ENCODE results near the gene ARHGAP1.

The ARHGAP1 gene

DNA sequence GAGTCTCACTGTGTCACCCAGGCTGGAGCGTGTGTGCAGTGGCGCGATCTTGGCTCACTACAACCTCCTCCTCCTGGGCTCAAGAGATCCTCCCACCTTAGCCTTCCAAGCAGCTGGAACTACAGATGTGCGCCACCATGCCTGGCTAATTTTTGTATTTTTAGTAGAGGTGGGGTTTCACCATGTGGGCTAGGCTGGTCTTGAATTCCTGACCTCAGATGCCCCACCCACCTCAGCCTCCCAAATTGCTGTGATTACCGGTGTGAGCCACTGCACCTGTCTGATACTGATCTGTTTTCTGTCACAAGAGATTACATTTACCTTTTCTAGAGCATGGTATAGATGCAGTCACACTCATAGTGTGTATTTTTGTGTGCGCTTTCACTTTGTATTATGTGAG, 71.5 kb downstream of the ARHGAP1 start:
- H3K9me3 ChIP-seq (ENCODE audit: control insufficient read depth, insufficient read depth, low read length): no peaks in the 10 kb centered on the region
- no peaks in the 10 kb centered on the region for H3K4me1 ChIP-seq (ENCODE audit: control insufficient read depth, insufficient read depth, low read length)
- no peak overlapping the region for H3K4me3 ChIP-seq (ENCODE audit: low read depth, low read length)
- no peaks in the 10 kb centered on the region for H3K36me3 ChIP-seq (ENCODE audit: control insufficient read depth, insufficient read depth, low read length)
- no peak overlapping the region for H3K9ac ChIP-seq (ENCODE audit: low read depth, low read length)
- H3K27me3 ChIP-seq (ENCODE audit: control insufficient read depth, insufficient read depth, low read length): no peaks in the 10 kb centered on the region
